ENCODE data around the gene MAFF. TPM values are rescaled to one million over a fixed set of nuclear protein-coding genes. Genes with fewer than 3 reads are reported as not detected.
"Not testable (repeated sequence)": the region's sequence is repeated elsewhere in the genome, so short reads cannot be mapped to it uniquely, and the experiment has no call there.

The MAFF gene
- 10 to 100 TPM in 2 of 5 donors, 1 to 10 TPM in 3; 6.5 to 49.9 (median 9.6) TPM for total RNA-seq
- 8.9 TPM for total RNA-seq (2013)
- total RNA-seq = 6.9 to 149 (median 22.4) reads per million in 29 experiments

DNA sequence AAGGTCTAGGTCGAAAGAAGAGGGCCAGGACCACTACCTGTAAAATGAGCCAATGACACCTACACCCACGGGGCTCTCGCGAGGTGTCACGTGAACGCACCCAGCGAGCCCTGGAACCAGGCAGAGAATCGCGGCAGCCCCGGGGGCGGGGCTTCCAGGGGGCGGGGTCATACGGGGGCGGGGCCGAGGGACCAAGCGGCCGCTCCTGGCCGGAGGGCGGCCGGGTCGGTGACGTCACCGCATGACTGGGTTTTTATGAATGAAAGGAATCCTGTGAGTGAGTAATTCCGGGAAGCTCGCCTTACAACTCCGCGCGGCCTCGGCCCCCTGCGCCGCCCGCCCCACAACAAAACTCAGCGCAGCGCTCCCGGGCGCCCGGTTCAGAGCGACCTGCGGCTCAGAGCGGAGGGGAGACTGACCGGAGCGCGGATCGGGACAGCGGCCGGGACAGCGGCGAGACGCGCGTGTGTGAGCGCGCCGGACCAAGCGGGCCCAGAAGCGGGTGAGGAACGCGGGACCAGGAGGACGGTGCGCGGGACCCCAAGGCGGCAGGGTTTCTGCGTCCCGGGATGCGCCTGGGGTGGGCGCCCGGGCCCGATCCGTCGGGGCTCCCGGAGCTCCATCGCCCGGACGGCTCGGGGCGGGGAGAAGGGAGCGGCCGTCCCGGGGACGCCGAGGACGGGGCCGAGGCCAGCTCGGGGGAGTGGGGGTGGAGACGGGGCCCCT lies at the start of gene MAFF:
MAFF (plus strand) TSS at position 284 of the 726 bp plus-strand sequence. CDS start 11,860 bp downstream, outside the sequence.
- ChIA-PET CTCF (no interaction called here), POLR2A (interaction anchor here in 1 of 2 donors (0.7 to 1.7 kb wide), 3 partner anchors 13 to 55 kb away, joined by 3 to 5 read pairs (median 4); no protein-coding TSS in a partner anchor)
- Histone ChIP-seq H3K4me3 (ENCODE audit: control insufficient read depth in 1 of 2, extremely low read depth in 1 of 2, low read length in 1 of 2) (peak within 1 kb of the TSS; percentile 68 to 76), H3K27ac (ENCODE audit: low read length) (peak within 1 kb of the TSS; percentile 91), H3K27me3 (replicated peaks in 1 of 2; ENCODE audit: control insufficient read depth in 2 of 2, extremely low read depth in 1 of 2, insufficient read depth in 2 of 2, low read length in 1 of 2) (no peaks in the 10 kb centered on the region), H3K9me3 (no peaks in the 10 kb centered on the region), H3K36me3 (ENCODE audit: control insufficient read depth in 2 of 2, extremely low read depth in 1 of 2, insufficient read depth in 1 of 2, low read length in 1 of 2) (no peaks in the 10 kb centered on the region), H3K4me1 (ENCODE audit: control insufficient read depth in 1 of 2, extremely low read depth in 1 of 2, insufficient read depth in 2 of 2, low read length in 2 of 2) (peaks cover 3 to 43% of the 10 kb centered on the region in 2 experiments)
- peak; percentile 70 to 89 (median 80) for DNase-seq
- under 1% methylated on average over 70 of the region's 85 CpGs for WGBS (ENCODE audit: insufficient coverage)
- H3K36me3 Mint-ChIP-seq = no peaks in the 10 kb centered on the region
- peak within 1 kb of the TSS; percentile 93 to 94 for H3K27ac Mint-ChIP-seq
- peak; percentile 68 to 80 (median 72) for ATAC-seq (replicated peaks in 1 of 4)
- H3K4me1 Mint-ChIP-seq = peaks cover 26 to 35% (median 31%) of the 10 kb centered on the region in 3 donors
- H3K27me3 Mint-ChIP-seq = no peaks in the 10 kb centered on the region
- H3K4me3 Mint-ChIP-seq = peak within 1 kb of the TSS; percentile 77 to 86 (median 82)
- H3K9me3 Mint-ChIP-seq = no peaks in the 10 kb centered on the region

DNA sequence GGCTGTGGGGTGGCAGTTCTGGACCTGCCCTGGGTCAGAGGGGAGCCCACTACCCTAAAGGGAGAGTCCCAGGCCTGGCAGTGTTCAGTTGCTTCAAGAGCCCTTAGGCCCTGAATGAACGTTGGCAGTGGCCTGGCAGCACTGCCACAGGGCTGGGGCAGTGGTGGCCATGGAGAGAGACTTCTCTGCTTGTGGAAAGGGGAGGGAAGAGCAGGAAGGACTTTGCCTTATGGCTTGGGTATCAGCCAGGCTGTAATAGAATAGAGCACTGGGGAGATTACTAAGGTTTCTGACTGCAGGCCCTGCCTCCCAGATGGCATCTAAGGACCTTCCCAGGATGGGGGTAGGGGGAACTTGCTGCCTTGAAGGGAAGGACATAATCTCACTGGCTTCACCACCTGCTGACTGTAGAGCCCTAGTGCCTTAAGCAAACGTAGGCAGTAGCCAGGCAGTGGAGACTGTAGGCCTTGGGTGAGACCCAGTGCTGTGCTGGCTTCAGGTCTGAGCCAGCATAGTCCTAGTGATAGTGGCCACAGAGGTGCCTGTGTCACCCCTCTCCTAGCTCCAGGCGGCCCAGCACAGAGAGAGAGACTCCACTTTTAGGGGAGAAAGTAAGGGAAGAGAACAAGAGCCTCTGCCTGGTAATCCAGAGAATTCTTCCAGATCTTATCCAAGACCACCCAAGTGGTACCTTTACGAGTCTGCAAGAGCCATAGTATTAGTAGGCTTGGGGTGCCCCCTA lies 47.8 kb upstream of the MAFF start:
- H3K4me1 ChIP-seq (ENCODE audit: control insufficient read depth in 1 of 2, extremely low read depth in 1 of 2, insufficient read depth in 2 of 2, low read length in 2 of 2) = no peaks in the 10 kb centered on the region
- H3K27me3 ChIP-seq (replicated peaks in 1 of 2; ENCODE audit: control insufficient read depth in 2 of 2, extremely low read depth in 1 of 2, insufficient read depth in 2 of 2, low read length in 1 of 2) = no peaks in the 10 kb centered on the region
- peaks cover 2 to 3% of the 10 kb centered on the region in 2 donors for H3K36me3 ChIP-seq (ENCODE audit: control insufficient read depth in 2 of 2, extremely low read depth in 1 of 2, insufficient read depth in 1 of 2, low read length in 1 of 2)
- no peaks in the 10 kb centered on the region for H3K27me3 Mint-ChIP-seq
- DNase-seq = no peak
- ChIA-PET CTCF (no interaction called here), POLR2A (no interaction called here)
- peaks cover 27% of the 10 kb centered on the region for H3K36me3 Mint-ChIP-seq
- H3K27ac ChIP-seq (ENCODE audit: low read length) = no peak overlapping the region
- H3K9me3 ChIP-seq = no peaks in the 10 kb centered on the region
- no peak overlapping the region for H3K4me3 ChIP-seq (ENCODE audit: control insufficient read depth in 1 of 2, extremely low read depth in 1 of 2, low read length in 1 of 2)
- WGBS (ENCODE audit: insufficient coverage) = 88% methylated on average over 1 of the region's 4 CpGs
- H3K4me3 Mint-ChIP-seq = no peak overlapping the region
- ATAC-seq (replicated peaks in 1 of 4) = no peak
- no peak overlapping the region for H3K27ac Mint-ChIP-seq
- H3K9me3 Mint-ChIP-seq = no peaks in the 10 kb centered on the region
- H3K4me1 Mint-ChIP-seq = peaks cover 5 to 23% (median 18%) of the 10 kb centered on the region in 3 donors

DNA sequence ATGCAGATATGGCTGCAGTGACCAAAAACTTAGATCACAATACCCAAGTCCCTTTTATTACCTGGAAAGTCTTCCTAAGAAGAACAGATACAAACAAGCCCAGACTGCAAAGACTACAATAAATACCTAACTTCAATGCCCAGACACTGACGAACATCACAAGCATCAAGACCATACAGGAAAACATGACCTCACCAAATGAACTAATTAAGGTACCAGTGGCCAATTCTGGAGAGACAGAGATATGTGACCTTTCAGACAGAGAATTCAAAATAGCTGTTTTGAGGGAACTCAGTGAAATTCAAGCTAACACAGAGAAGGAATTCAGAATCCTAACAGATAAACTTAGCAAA lies 47.3 kb upstream of the MAFF start:
- DNase-seq; CTCF ChIA-PET; H3K4me1 ChIP-seq (ENCODE audit: control insufficient read depth in 1 of 2, extremely low read depth in 1 of 2, insufficient read depth in 2 of 2, low read length in 2 of 2); H3K36me3 ChIP-seq (ENCODE audit: control insufficient read depth in 2 of 2, extremely low read depth in 1 of 2, insufficient read depth in 1 of 2, low read length in 1 of 2); POLR2A ChIA-PET; H3K4me3 Mint-ChIP-seq; H3K27ac Mint-ChIP-seq; H3K4me3 ChIP-seq (ENCODE audit: control insufficient read depth in 1 of 2, extremely low read depth in 1 of 2, low read length in 1 of 2); H3K27me3 Mint-ChIP-seq; H3K27ac ChIP-seq (ENCODE audit: low read length); H3K9me3 Mint-ChIP-seq; H3K9me3 ChIP-seq; H3K27me3 ChIP-seq (replicated peaks in 1 of 2; ENCODE audit: control insufficient read depth in 2 of 2, extremely low read depth in 1 of 2, insufficient read depth in 2 of 2, low read length in 1 of 2); ATAC-seq (replicated peaks in 1 of 4): not testable (repeated sequence)
- Mint-ChIP-seq H3K36me3 (peaks cover 22% of the 10 kb centered on the region), H3K4me1 (peaks cover 4 to 23% (median 16%) of the 10 kb centered on the region in 3 donors)
- WGBS (ENCODE audit: insufficient coverage) = 80% methylated on average over 1 of the region's 1 CpG

DNA sequence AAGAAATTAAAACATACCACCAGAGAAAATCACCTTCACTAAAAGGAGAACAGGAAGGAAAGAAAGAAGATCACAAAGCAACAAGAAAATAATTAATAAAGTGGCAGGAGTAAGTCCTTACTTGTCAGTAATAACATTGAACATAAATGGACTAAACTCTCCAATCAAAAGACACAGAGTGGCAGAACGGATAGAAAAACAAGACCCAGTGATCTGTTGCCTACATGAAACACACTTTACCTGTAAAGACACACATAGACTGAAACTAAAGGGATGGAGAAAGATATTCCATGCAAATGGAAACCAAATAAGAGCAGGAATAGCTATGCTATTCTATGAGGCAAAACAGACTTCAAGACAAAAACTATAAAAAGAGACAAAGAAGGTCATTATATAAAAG lies 46.1 kb upstream of the MAFF start:
- Mint-ChIP-seq H3K4me3 (no peak overlapping the region), H3K4me1 (peaks cover 4 to 23% (median 16%) of the 10 kb centered on the region in 3 donors), H3K27me3 (no peaks in the 10 kb centered on the region), H3K9me3 (no peaks in the 10 kb centered on the region), H3K27ac (no peak overlapping the region), H3K36me3 (peaks cover 28% of the 10 kb centered on the region)
- Histone ChIP-seq H3K36me3 (ENCODE audit: control insufficient read depth in 2 of 2, extremely low read depth in 1 of 2, insufficient read depth in 1 of 2, low read length in 1 of 2) (peaks cover 3 to 4% of the 10 kb centered on the region in 2 donors), H3K4me1 (ENCODE audit: control insufficient read depth in 1 of 2, extremely low read depth in 1 of 2, insufficient read depth in 2 of 2, low read length in 2 of 2) (no peaks in the 10 kb centered on the region), H3K27me3 (replicated peaks in 1 of 2; ENCODE audit: control insufficient read depth in 2 of 2, extremely low read depth in 1 of 2, insufficient read depth in 2 of 2, low read length in 1 of 2) (no peaks in the 10 kb centered on the region), H3K4me3 (ENCODE audit: control insufficient read depth in 1 of 2, extremely low read depth in 1 of 2, low read length in 1 of 2) (no peak overlapping the region), H3K9me3 (no peaks in the 10 kb centered on the region), H3K27ac (ENCODE audit: low read length) (no peak overlapping the region)
- no peak for DNase-seq
- ChIA-PET POLR2A (no interaction called here), CTCF (no interaction called here)
- ATAC-seq (replicated peaks in 1 of 4) = no peak
- no CpG with 5 or more reads among the region's 1 CpG for WGBS (ENCODE audit: insufficient coverage)

DNA sequence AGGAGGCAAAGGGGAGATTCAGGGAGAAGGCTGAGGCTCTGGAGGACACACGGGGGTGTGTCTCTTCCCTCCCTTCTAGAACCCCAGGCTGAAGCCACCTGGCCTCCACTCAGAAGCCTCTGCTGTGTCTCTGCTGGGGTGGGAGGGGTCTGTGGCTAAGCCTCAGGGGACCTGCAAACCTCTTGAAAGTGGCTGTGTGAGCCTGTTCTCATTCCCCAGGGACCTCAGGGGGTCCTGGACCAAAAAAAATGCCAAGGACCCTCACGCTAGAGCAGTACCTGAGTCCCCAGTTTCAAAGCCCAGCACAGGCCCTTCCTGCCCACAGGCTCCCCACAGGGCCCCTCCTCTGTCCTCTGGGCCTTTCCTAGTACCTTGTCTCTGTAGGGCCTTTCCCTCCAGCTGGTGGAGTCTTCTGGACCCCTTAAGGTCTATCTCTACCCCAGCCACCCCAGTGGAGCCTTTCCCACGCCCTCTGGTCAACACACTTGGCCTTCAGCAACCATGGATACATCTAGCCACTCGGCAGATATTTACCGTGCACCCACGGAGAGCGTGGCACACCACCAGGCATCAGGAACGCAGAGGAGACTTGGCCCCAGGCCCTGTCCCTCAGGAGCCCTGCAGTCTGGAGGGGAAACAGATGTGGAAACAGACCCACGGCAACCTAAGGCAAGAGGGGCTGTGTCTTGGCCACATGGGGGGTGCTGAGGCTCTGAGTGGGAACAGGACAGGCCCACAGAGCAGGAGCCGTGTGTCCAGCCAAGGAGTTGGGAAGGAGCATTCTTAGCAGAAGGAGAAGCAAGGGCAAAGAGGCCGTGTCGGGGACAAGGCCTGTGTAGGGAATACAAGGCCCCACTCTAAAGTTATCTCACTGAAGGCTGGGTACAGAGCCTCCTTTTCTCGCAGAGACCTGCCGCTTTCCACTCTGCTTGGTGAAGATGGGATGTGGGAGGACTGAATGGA lies 38.6 kb upstream of the MAFF start:
- no peak overlapping the region for H3K4me3 ChIP-seq (ENCODE audit: control insufficient read depth in 1 of 2, extremely low read depth in 1 of 2, low read length in 1 of 2)
- ATAC-seq (replicated peaks in 1 of 4) (no peak), DNase-seq (no peak)
- Mint-ChIP-seq H3K36me3 (peaks cover 38% of the 10 kb centered on the region), H3K27ac (no peak overlapping the region), H3K27me3 (no peaks in the 10 kb centered on the region), H3K9me3 (no peaks in the 10 kb centered on the region), H3K4me3 (no peak overlapping the region), H3K4me1 (peaks cover 6 to 17% (median 12%) of the 10 kb centered on the region in 3 donors)
- 88% methylated on average over 7 of the region's 14 CpGs for WGBS (ENCODE audit: insufficient coverage)
- peaks cover 5 to 28% of the 10 kb centered on the region in 2 donors for H3K36me3 ChIP-seq (ENCODE audit: control insufficient read depth in 2 of 2, extremely low read depth in 1 of 2, insufficient read depth in 1 of 2, low read length in 1 of 2)
- ChIA-PET POLR2A (no interaction called here), CTCF (interaction anchor here in 1 of 2 donors (0.6 kb wide), 1 partner anchor 27 kb away, joined by 4 read pairs; no protein-coding TSS in a partner anchor)
- no peak overlapping the region for H3K27ac ChIP-seq (ENCODE audit: low read length)
- no peaks in the 10 kb centered on the region for H3K9me3 ChIP-seq
- no peaks in the 10 kb centered on the region for H3K27me3 ChIP-seq (replicated peaks in 1 of 2; ENCODE audit: control insufficient read depth in 2 of 2, extremely low read depth in 1 of 2, insufficient read depth in 2 of 2, low read length in 1 of 2)
- no peaks in the 10 kb centered on the region for H3K4me1 ChIP-seq (ENCODE audit: control insufficient read depth in 1 of 2, extremely low read depth in 1 of 2, insufficient read depth in 2 of 2, low read length in 2 of 2)

All from T-cell (primary cell).